Thyroid gland (tissue), 4 donors: ENCODE results near the gene RRAGC. TPM values are rescaled to one million over a fixed set of nuclear protein-coding genes. Genes with fewer than 3 reads are reported as not detected.

ENCODE experiments used
- DNase-seq, 2 donors: peaks; one replicate each; pipeline ENCODE4 v3.0.0-alpha.2; 2019
- H3K27ac ChIP-seq, 3 donors: fragments of 200-600 bp; sonication (generic); 1 replicate in 2 of 3; 2 replicates in 1 of 3; pipeline ENCODE4 v1.5.1; 2016 to 2019; ENCODE audit warnings: mild to moderate bottlenecking in 1 of 3, moderate library complexity in 1 of 3
- H3K27me3 ChIP-seq: fragments of 200-600 bp; sonication (generic); one replicate; pipeline ENCODE4 v1.5.1; 2019
- H3K36me3 ChIP-seq, 2 donors: fragments of 200-600 bp; sonication (generic); one replicate each; pipeline ENCODE4 v1.5.1; 2016 to 2019
- H3K4me1 ChIP-seq, 2 donors: fragments of 200-600 bp; sonication (generic); one replicate each; pipeline ENCODE4 v1.5.1; 2017 to 2019
- H3K4me3 ChIP-seq, 3 donors: fragments of 200-600 bp; sonication (generic); replicated peaks in 1 of 3; 1 replicate in 2 of 3; 2 replicates in 1 of 3; pipeline ENCODE4 v1.5.1; 2016; ENCODE audit warnings: mild to moderate bottlenecking in 1 of 3
- H3K9me3 ChIP-seq: fragments of 200-600 bp; sonication (generic); one replicate; pipeline ENCODE4 v1.5.1; 2017
- POLR2A ChIP-seq, 2 donors: fragments of 450-650 bp; IDR thresholded peaks; one replicate each; pipeline ENCODE4 v1.6.1; 2017; ENCODE audit warnings: antibody characterized with exemption in 2 of 2, mild to moderate bottlenecking in 2 of 2, moderate library complexity in 1 of 2
- WGBS, 2 donors: methylation state at CpG; one replicate each; pipeline ENCODE4 v1.1.5; 2017; 5-methylcytosine and 5-hydroxymethylcytosine counted together
- intact Hi-C: fragments of 100-400 bp; cut with DNase I; formaldehyde crosslinking; loops from one replicate; pipeline ENCODE4 v1.15.1; 2023
- total RNA-seq, 4 donors: library from RNA; depleted of rRNA; stranded (reverse); fragments of >200 nt; gene quantifications; one replicate each; pipeline ENCODE4 v1.2.3, GENCODE V29; 2016
- TF ChIP-seq, protein P1 (sequence below), 6 experiments: fragments of 200-600 bp in 3 of 6; fragments of 450-650 bp in 3 of 6; sonication (generic) in 3 of 6; IDR thresholded peaks; one replicate each; pipeline ENCODE4 v1.5.1; 2016 to 2019; ENCODE audit warnings: antibody characterized with exemption in 6 of 6, mild to moderate bottlenecking in 2 of 6, inconsistent platforms in 1 of 6, moderate library complexity in 1 of 6

The RRAGC gene
- total RNA-seq, 4 donors from 2014 or later, result 13.2 to 20.3 (median 15.7) TPM

GRCh38 chr1:38818175-38818976, 41.2 kb downstream of the RRAGC start:
- Histone ChIP-seq H3K9me3 (no peaks in the 10 kb centered on the region), H3K36me3 (no peaks in the 10 kb centered on the region), H3K27ac (no peak overlapping the region), H3K4me1 (peaks cover 5 to 11% of the 10 kb centered on the region in 2 donors), H3K27me3 (peaks cover 14% of the 10 kb centered on the region), H3K4me3 (no peak overlapping the region)
- DNase-seq, result peak; percentile 9 to 12
- 0 to 2% methylated on average over 23 to 30 of the region's 70 CpGs for WGBS, 2 donors
- intact Hi-C loops, result no loop called here
- TF ChIP-seq, protein P1, sequence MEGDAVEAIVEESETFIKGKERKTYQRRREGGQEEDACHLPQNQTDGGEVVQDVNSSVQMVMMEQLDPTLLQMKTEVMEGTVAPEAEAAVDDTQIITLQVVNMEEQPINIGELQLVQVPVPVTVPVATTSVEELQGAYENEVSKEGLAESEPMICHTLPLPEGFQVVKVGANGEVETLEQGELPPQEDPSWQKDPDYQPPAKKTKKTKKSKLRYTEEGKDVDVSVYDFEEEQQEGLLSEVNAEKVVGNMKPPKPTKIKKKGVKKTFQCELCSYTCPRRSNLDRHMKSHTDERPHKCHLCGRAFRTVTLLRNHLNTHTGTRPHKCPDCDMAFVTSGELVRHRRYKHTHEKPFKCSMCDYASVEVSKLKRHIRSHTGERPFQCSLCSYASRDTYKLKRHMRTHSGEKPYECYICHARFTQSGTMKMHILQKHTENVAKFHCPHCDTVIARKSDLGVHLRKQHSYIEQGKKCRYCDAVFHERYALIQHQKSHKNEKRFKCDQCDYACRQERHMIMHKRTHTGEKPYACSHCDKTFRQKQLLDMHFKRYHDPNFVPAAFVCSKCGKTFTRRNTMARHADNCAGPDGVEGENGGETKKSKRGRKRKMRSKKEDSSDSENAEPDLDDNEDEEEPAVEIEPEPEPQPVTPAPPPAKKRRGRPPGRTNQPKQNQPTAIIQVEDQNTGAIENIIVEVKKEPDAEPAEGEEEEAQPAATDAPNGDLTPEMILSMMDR (IDR thresholded peaks at IDR 0.05), result peak in 5 of 6 experiments; percentile 36 to 86 (median 41)
- TF ChIP-seq POLR2A (IDR thresholded peaks at IDR 0.05), result no peak

GRCh38 chr1:38817267-38818174, 42.1 kb downstream of the RRAGC start:
- Histone ChIP-seq H3K27me3 (peaks cover 14% of the 10 kb centered on the region), H3K4me1 (peaks cover 5 to 11% of the 10 kb centered on the region in 2 donors), H3K4me3 (no peak overlapping the region), H3K36me3 (no peaks in the 10 kb centered on the region), H3K27ac (no peak overlapping the region), H3K9me3 (no peaks in the 10 kb centered on the region)
- 33 to 64% methylated on average over 24 to 40 of the region's 45 CpGs for WGBS, 2 donors
- intact Hi-C loops, result no loop called here
- TF ChIP-seq POLR2A (IDR thresholded peaks at IDR 0.05), result no peak
- TF ChIP-seq, protein P1 (IDR thresholded peaks at IDR 0.05), result no peak
- no peak for DNase-seq

DNA sequence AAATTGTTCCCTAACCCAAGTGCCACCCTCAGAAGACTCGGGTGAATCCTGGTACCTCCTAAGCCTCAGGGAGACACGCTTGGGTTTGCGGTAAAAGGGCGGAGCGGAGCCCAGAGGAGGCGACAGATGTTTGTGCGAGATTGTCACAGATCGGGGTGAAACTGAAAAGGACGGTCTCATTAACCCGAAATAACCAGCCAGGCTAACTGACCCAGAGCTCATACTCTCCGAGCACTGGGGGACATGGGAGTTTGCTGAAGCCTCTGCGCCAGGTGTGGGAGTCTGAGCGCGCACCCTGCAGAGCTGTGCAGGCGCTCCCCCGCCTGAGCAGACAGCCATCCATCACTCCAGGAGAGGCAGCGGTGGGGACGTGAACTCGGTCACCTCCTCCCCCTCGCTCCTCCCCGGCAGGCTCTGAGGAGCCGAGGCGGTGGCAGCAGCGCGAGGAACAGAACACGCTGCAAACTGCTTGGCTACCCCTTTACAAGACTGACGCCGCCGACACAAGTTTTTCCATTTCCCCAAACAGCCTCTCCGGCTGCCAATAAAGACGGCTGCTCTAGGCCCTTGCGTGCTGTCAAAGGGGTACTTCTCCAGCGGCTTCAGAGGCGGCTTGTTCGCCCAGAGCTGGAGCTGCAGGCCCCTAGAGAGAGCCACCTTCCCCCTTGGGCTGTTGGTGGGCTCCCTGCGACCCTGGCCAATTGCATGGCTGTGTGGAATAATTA, 43.5 kb downstream of the RRAGC start:
- H3K27me3 ChIP-seq, result peaks cover 14% of the 10 kb centered on the region
- H3K9me3 ChIP-seq, result no peaks in the 10 kb centered on the region
- H3K27ac ChIP-seq, result no peak overlapping the region
- TF ChIP-seq, protein P1 (IDR thresholded peaks at IDR 0.05), result no peak
- no peak for TF ChIP-seq POLR2A (IDR thresholded peaks at IDR 0.05)
- H3K4me3 ChIP-seq, result no peak overlapping the region
- H3K4me1 ChIP-seq, result peaks cover 5 to 11% of the 10 kb centered on the region in 2 donors
- no peaks in the 10 kb centered on the region for H3K36me3 ChIP-seq
- 27 to 31% methylated on average over 20 to 30 of the region's 36 CpGs for WGBS, 2 donors
- intact Hi-C loops, result no loop called here
- no peak for DNase-seq

DNA sequence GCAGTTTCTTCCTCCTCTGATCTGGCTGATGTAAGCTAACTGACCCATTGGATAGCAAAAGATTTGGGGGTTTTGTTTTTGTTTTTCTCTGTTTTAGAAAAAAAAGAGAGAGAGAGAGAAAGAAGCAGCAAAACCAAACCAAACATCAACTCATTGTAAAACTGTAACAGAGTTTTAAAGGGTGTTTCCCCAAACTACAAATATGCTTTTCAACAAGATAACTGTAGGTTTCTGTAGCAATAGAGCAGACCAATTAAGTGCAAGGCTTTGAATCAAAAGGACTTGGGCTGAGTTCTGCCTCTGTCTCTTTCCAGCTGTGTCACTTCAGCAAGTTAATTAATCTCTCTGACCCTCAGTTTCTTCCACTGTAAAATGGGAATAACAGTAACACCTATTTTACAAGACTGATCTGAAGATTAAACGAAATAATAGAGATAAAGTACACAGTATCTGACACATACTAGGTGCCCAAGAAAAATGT, 44.5 kb downstream of the RRAGC start:
- Histone ChIP-seq H3K27ac (no peak overlapping the region), H3K4me3 (no peak overlapping the region), H3K36me3 (no peaks in the 10 kb centered on the region), H3K9me3 (no peaks in the 10 kb centered on the region), H3K4me1 (peaks cover 5 to 11% of the 10 kb centered on the region in 2 donors), H3K27me3 (peaks cover 14% of the 10 kb centered on the region)
- WGBS, 2 donors, result 68 to 79% methylated on average over 1 of the region's 1 CpG
- intact Hi-C loops, result no loop called here
- DNase-seq, result no peak
- no peak for TF ChIP-seq POLR2A (IDR thresholded peaks at IDR 0.05)
- TF ChIP-seq, protein P1 (IDR thresholded peaks at IDR 0.05), result no peak
